Tibial artery (tissue), 4 donors: ENCODE results near the gene SOX11.

Experiments used
- DNase-seq, 2 donors: peaks; one replicate each; pipeline ENCODE4 v3.0.0-alpha.2; 2019
- H3K27ac ChIP-seq, 2 donors: fragments of 200-600 bp; sonication (generic) in 1 of 2; 1 replicate in 1 of 2; 2 replicates in 1 of 2; pipeline ENCODE4 v1.5.1; 2018 to 2019; ENCODE audit warnings: mild to moderate bottlenecking in 1 of 2
- H3K27me3 ChIP-seq, 2 donors: fragments of 200-600 bp; sonication (generic) in 1 of 2; one replicate each; pipeline versions ENCODE4 v1.5.1 to v1.6.0; 2016 to 2019
- H3K36me3 ChIP-seq, 3 donors: fragments of 200-600 bp; sonication (generic) in 2 of 3; one replicate each; pipeline ENCODE4 v1.5.1; 2016 to 2019; ENCODE audit warnings: mild to moderate bottlenecking in 2 of 3
- H3K4me1 ChIP-seq, 4 donors: fragments of 200-600 bp; sonication (generic) in 2 of 4; 1 replicate in 3 of 4; 2 replicates in 1 of 4; pipeline ENCODE4 v1.5.1; 2016 to 2019
- H3K4me3 ChIP-seq, 2 donors: fragments of 200-600 bp; sonication (generic) in 1 of 2; 1 replicate in 1 of 2; 2 replicates in 1 of 2; pipeline ENCODE4 v1.5.1; 2018 to 2019; ENCODE audit warnings: mild to moderate bottlenecking in 2 of 2
- H3K9me3 ChIP-seq, 3 donors: fragments of 200-600 bp; sonication (generic) in 1 of 3; one replicate each; pipeline ENCODE4 v1.5.1; 2016 to 2019
- CTCF ChIP-seq, 2 experiments: fragments of 200-600 bp in 1 of 2; fragments of 450-650 bp in 1 of 2; IDR thresholded peaks; one replicate each; pipeline ENCODE4 v1.5.1; 2017 to 2019; ENCODE audit warnings: antibody characterized with exemption in 2 of 2, mild to moderate bottlenecking in 1 of 2, moderate library complexity in 1 of 2
- intact Hi-C: fragments of 100-400 bp; cut with DNase I; formaldehyde crosslinking; loops from one replicate; pipeline ENCODE4 v1.15.0; 2023; ENCODE audit warnings: low total_unique reads

The SOX11 gene

GRCh38 chr2:5705490-5705889 lies 13.3 kb downstream of the SOX11 start:
- Histone ChIP-seq H3K36me3 (no peaks in the 10 kb centered on the region), H3K9me3 (no peaks in the 10 kb centered on the region), H3K4me3 (no peak overlapping the region), H3K4me1 (no peaks in the 10 kb centered on the region), H3K27ac (no peak overlapping the region), H3K27me3 (peaks cover 0 to 21% of the 10 kb centered on the region in 2 donors)
- TF ChIP-seq CTCF (IDR thresholded peaks at IDR 0.05), result no peak
- intact Hi-C loops, result no loop called here
- DNase-seq, result no peak

GRCh38 chr2:5706717-5707455 lies 14.7 kb downstream of the SOX11 start:
- Histone ChIP-seq H3K27me3 (peaks cover 0 to 14% of the 10 kb centered on the region in 2 donors), H3K4me3 (no peak overlapping the region), H3K9me3 (no peaks in the 10 kb centered on the region), H3K4me1 (no peaks in the 10 kb centered on the region), H3K36me3 (no peaks in the 10 kb centered on the region), H3K27ac (no peak overlapping the region)
- DNase-seq, result no peak
- no peak for TF ChIP-seq CTCF (IDR thresholded peaks at IDR 0.05)
- intact Hi-C loops, result no loop called here

GRCh38 chr2:5710615-5711014 lies 18.4 kb downstream of the SOX11 start:
- H3K36me3 ChIP-seq, result no peaks in the 10 kb centered on the region
- peaks cover 0 to 6% of the 10 kb centered on the region in 2 donors for H3K27me3 ChIP-seq
- TF ChIP-seq CTCF (IDR thresholded peaks at IDR 0.05), result no peak
- no peak overlapping the region for H3K4me3 ChIP-seq
- no peaks in the 10 kb centered on the region for H3K9me3 ChIP-seq
- H3K4me1 ChIP-seq, result no peaks in the 10 kb centered on the region
- DNase-seq, result no peak
- intact Hi-C loops, result no loop called here
- H3K27ac ChIP-seq, result no peak overlapping the region

GRCh38 chr2:5713101-5713500 lies 20.9 kb downstream of the SOX11 start:
- no peaks in the 10 kb centered on the region for H3K9me3 ChIP-seq
- H3K27me3 ChIP-seq, result peaks cover 0 to 15% of the 10 kb centered on the region in 2 donors
- DNase-seq, result no peak
- no peaks in the 10 kb centered on the region for H3K4me1 ChIP-seq
- H3K4me3 ChIP-seq, result no peak overlapping the region
- no peak for TF ChIP-seq CTCF (IDR thresholded peaks at IDR 0.05)
- H3K36me3 ChIP-seq, result no peaks in the 10 kb centered on the region
- intact Hi-C loops, result no loop called here
- H3K27ac ChIP-seq, result no peak overlapping the region

GRCh38 chr2:5719629-5720334 lies 27.6 kb downstream of the SOX11 start:
- Histone ChIP-seq H3K27me3 (peaks cover 0 to 18% of the 10 kb centered on the region in 2 donors), H3K27ac (no peak overlapping the region), H3K36me3 (no peaks in the 10 kb centered on the region), H3K4me3 (no peak overlapping the region), H3K4me1 (no peaks in the 10 kb centered on the region), H3K9me3 (no peaks in the 10 kb centered on the region)
- intact Hi-C loops, result no loop called here
- TF ChIP-seq CTCF (IDR thresholded peaks at IDR 0.05), result no peak
- DNase-seq, result no peak
